Measurements from ENCODE around the gene COX8C. TPM values are rescaled to one million over a fixed set of nuclear protein-coding genes. Genes with fewer than 3 reads are reported as not detected.

Gene COX8C
- polyA plus RNA-seq, 1 of the 3 experiments (the other 2 are of a cell fraction): not detected

DNA sequence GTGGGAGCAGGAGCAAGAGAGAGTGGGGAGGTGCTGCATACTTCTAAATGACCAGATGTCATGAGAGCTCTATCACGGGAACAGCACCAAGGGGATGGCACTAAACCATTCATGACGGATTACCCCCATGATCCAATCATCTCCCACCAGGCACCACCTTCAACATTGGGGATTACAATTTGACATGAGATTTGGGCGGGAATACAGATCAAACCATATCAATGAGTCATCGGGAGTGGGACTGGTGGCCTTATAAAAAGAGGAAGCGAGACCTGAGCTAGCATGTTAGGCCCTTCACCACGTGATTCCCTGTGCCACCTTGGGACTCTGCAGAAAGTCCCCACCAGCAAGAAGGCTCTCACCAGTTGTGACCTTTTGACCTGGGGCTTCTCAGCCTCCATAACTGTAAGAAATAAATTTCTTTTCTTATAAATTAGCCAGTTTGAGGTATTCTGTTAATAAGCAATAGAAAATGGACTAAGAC lies 28.7 kb downstream of the COX8C start:
- no peak for DNase-seq
- Histone ChIP-seq H3K27me3 (ENCODE audit: insufficient read depth) (no peaks in the 10 kb centered on the region), H3K9me3 (no peaks in the 10 kb centered on the region), H3K4me2 (no peak overlapping the region), H3K27ac (ENCODE audit: low read depth in 2 of 2, low read length in 1 of 2) (no peak overlapping the region), H3K4me1 (ENCODE audit: control insufficient read depth in 1 of 2, insufficient read depth in 2 of 2, low read depth in 1 of 2, low read length in 1 of 2) (no peaks in the 10 kb centered on the region), H3K9ac (no peak overlapping the region), H3K4me3 (ENCODE audit: low read depth in 2 of 2, low read length in 1 of 2) (no peak overlapping the region), H4K20me1 (ENCODE audit: insufficient read depth) (no peaks in the 10 kb centered on the region), H3K36me3 (replicated peaks in 1 of 2; ENCODE audit: control insufficient read depth in 1 of 2, insufficient read depth in 2 of 2, low read length in 1 of 2) (no peaks in the 10 kb centered on the region), H3F3A (replicated peaks; ENCODE audit: insufficient read depth) (no peaks in the 10 kb centered on the region), H2AFZ (ENCODE audit: low read depth) (no peak overlapping the region), H3K79me2 (ENCODE audit: insufficient read depth) (no peaks in the 10 kb centered on the region), H3K9me2 (no peaks in the 10 kb centered on the region)
- 34% methylated on average over 6 of the region's 6 CpGs for WGBS (ENCODE audit: low lambda C conversion rate)
- TF ChIP-seq EZH2phosphoT487 (IDR thresholded peaks at IDR 0.05; ENCODE audit: borderline replicate concordance, low read depth): no peak
- TF ChIP-seq POLR2AphosphoS5 (IDR thresholded peaks at IDR 0.05; ENCODE audit: low read depth, low read length): no peak
- TF ChIP-seq TEAD4 (IDR thresholded peaks at IDR 0.05; ENCODE audit: borderline replicate concordance, insufficient read depth): no peak
- no peak for TF ChIP-seq JUND (IDR thresholded peaks at IDR 0.05)
- TF ChIP-seq, protein P1, sequence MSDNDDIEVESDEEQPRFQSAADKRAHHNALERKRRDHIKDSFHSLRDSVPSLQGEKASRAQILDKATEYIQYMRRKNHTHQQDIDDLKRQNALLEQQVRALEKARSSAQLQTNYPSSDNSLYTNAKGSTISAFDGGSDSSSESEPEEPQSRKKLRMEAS (IDR thresholded peaks at IDR 0.05; ENCODE audit: low read depth): no peak
- TF ChIP-seq YY1 (IDR thresholded peaks at IDR 0.05; ENCODE audit: low read depth): no peak
- TF ChIP-seq FOXJ3 (CRISPR knock-in tag; IDR thresholded peaks at IDR 0.05): no peak
- TF ChIP-seq TCF12 (IDR thresholded peaks at IDR 0.05): no peak
- POLR2A ChIA-PET: no interaction called here
- CTCF ChIA-PET: interaction anchor here (1.0 kb wide), 1 partner anchor 58 kb away, joined by 3 read pairs; no protein-coding TSS in a partner anchor

DNA sequence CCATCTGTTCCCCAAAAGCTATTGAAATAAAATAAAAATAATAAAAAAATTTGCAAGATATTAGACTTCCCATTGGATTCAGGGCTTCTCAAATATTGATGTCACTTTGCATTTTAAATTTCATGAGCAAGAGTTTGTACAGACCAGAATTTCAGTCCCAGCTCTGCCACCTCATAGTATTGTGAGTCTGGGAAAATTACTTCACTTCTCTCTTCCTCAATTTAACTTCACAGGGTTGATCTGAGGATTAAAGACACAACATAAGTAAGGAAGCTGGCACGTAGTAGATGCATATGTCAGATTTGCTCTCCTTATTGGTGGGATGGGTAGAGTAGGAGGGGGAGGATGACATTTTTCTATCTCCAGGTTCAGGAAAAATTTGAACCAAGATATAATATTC lies 32.8 kb downstream of the COX8C start:
- Histone ChIP-seq H3K9me2 (no peaks in the 10 kb centered on the region), H3K27ac (ENCODE audit: low read depth in 2 of 2, low read length in 1 of 2) (no peak overlapping the region), H3K27me3 (ENCODE audit: insufficient read depth) (no peaks in the 10 kb centered on the region), H4K20me1 (ENCODE audit: insufficient read depth) (no peaks in the 10 kb centered on the region), H2AFZ (ENCODE audit: low read depth) (no peak overlapping the region), H3K4me3 (ENCODE audit: low read depth in 2 of 2, low read length in 1 of 2) (no peak overlapping the region), H3K79me2 (ENCODE audit: insufficient read depth) (no peaks in the 10 kb centered on the region), H3K9me3 (no peaks in the 10 kb centered on the region), H3K4me2 (no peak overlapping the region), H3K9ac (no peak overlapping the region), H3K4me1 (ENCODE audit: control insufficient read depth in 1 of 2, insufficient read depth in 2 of 2, low read depth in 1 of 2, low read length in 1 of 2) (no peaks in the 10 kb centered on the region), H3K36me3 (replicated peaks in 1 of 2; ENCODE audit: control insufficient read depth in 1 of 2, insufficient read depth in 2 of 2, low read length in 1 of 2) (no peaks in the 10 kb centered on the region), H3F3A (replicated peaks; ENCODE audit: insufficient read depth) (no peaks in the 10 kb centered on the region)
- DNase-seq: no peak
- WGBS (ENCODE audit: low lambda C conversion rate): 3% methylated on average over 1 of the region's 1 CpG
- ChIA-PET CTCF (no interaction called here), POLR2A (interaction anchor here (0.6 kb wide), 1 partner anchor 8 kb away, joined by 4 read pairs; no protein-coding TSS in a partner anchor)
- TF ChIP-seq FOXJ3 (CRISPR knock-in tag; IDR thresholded peaks at IDR 0.05) (no peak), FOSL2 (IDR thresholded peaks at IDR 0.05; ENCODE audit: borderline replicate concordance, low read depth) (no peak), RFX5 (IDR thresholded peaks at IDR 0.05; ENCODE audit: low read length) (no peak), MEF2A (IDR thresholded peaks at IDR 0.05; ENCODE audit: borderline replicate concordance, low read depth) (no peak), FOXM1 (IDR thresholded peaks at IDR 0.05; ENCODE audit: low read depth) (no peak), EP300 (IDR thresholded peaks at IDR 0.05; ENCODE audit: borderline replicate concordance in 1 of 2, low read depth in 1 of 2, low read length in 1 of 2) (no peak), CHD2 (IDR thresholded peaks at IDR 0.05; ENCODE audit: low read length, partially characterized antibody) (no peak), RCOR1 (IDR thresholded peaks at IDR 0.05; ENCODE audit: low read length) (no peak)
- TF ChIP-seq, protein P1 (IDR thresholded peaks at IDR 0.05; ENCODE audit: low read depth): no peak
- TF ChIP-seq, protein P2, sequence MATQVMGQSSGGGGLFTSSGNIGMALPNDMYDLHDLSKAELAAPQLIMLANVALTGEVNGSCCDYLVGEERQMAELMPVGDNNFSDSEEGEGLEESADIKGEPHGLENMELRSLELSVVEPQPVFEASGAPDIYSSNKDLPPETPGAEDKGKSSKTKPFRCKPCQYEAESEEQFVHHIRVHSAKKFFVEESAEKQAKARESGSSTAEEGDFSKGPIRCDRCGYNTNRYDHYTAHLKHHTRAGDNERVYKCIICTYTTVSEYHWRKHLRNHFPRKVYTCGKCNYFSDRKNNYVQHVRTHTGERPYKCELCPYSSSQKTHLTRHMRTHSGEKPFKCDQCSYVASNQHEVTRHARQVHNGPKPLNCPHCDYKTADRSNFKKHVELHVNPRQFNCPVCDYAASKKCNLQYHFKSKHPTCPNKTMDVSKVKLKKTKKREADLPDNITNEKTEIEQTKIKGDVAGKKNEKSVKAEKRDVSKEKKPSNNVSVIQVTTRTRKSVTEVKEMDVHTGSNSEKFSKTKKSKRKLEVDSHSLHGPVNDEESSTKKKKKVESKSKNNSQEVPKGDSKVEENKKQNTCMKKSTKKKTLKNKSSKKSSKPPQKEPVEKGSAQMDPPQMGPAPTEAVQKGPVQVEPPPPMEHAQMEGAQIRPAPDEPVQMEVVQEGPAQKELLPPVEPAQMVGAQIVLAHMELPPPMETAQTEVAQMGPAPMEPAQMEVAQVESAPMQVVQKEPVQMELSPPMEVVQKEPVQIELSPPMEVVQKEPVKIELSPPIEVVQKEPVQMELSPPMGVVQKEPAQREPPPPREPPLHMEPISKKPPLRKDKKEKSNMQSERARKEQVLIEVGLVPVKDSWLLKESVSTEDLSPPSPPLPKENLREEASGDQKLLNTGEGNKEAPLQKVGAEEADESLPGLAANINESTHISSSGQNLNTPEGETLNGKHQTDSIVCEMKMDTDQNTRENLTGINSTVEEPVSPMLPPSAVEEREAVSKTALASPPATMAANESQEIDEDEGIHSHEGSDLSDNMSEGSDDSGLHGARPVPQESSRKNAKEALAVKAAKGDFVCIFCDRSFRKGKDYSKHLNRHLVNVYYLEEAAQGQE (IDR thresholded peaks at IDR 0.05; ENCODE audit: low read depth, low read length): no peak
